K562 treated with DMSO at 1 percent for 48 hours (cell line): ENCODE measurements around the gene ATP5F1E. TPM values are rescaled to one million over a fixed set of nuclear protein-coding genes. Genes with fewer than 3 reads are reported as not detected.

Source experiments
- total RNA-seq: library from RNA; unstranded; fragments of 300-600 nt; gene quantifications from 2 replicates; pipeline ENCODE4 v1.2.3, GENCODE V29; 2022; ENCODE audit warnings: low replicate concordance; ENCODE audit errors: extremely low read depth

Gene ATP5F1E
- not detected in 2 replicates for total RNA-seq

GRCh38 chr20:59032023-59032712 lies at the start of gene ATP5F1E:
Gene ATP5F1E, minus strand, starts transcription at chr20:59032335. Its CDS starts 84 bp downstream, at chr20:59032251.

DNA sequence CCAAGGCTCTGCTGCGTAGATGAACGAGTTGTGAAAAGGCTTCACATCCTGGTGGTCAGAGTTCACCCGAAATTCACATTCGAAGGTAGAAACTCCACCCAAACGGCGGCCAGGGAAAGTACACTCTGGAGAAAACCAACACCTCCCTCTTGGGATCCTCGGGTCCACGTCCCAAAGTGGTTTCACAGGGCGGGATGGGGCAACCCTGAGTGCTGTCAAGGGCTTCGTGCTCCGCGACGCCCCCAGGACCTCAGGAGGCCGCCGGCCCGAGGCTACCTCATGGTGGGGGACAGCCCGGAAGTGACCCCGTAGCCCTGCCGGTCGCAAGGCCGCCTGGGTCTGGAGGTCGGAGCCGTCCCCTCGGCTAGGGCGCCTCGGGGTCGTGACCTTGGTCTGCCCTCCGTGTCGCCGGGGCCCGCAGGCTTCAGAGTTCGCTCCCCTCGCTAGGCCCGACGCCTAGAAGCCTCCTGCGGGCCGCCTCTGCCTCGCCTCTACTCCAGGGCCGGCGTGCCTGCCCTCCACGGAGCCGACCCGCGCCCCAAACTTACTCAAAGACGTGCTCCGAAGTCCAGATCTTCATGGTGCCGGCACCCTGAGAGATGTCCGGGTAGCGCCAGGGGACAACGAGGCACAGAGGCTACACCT lies 10.1 kb upstream of the ATP5F1E start, which contains the start of gene PRELID3B:
Gene PRELID3B, minus strand, starts transcription at position 636 of the 645 bp plus-strand sequence. Its CDS starts 56 bp downstream, at position 580.

DNA sequence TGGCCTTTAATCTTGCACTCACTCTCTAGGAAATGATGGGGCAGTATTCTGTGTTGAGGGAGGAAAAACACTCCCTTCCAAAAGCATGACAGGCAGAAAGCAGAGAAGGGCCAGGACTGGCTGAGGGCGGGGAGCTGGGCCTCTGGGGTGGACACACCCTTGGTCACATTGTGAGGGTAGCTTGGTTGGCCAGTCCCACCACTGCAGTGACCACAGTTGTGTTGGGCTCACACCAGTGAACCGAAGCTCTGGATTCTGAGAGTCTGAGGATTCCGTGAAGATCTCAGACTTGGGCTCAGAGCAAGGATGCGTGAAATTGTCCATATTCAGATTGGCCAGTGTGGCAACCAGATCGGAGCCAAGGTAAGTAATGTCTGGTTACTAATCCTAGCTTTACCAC lies 12.9 kb downstream of the ATP5F1E start, which contains the start of gene TUBB1:
Gene TUBB1, plus strand, starts transcription at position 213 of the 400 bp plus-strand sequence. Its CDS starts 94 bp downstream, at position 307.

GRCh38 chr20:59006864-59007664 lies 25.1 kb downstream of the ATP5F1E start, which contains the start of gene CTSZ:
Gene CTSZ, minus strand, starts transcription at chr20:59007254. Its CDS starts 126 bp downstream, at chr20:59007128.

GRCh38 chr20:58980711-58981627 lies 51.2 kb downstream of the ATP5F1E start, which contains the start of gene NELFCD:
Gene NELFCD, plus strand, starts transcription at chr20:58981256. Its CDS starts 54 bp downstream, at chr20:58981310.

Other genes with a start within 250 kb of the ATP5F1E start
- gene GNAS-AS1, start 181.4 kb downstream of the ATP5F1E start, total RNA-seq, result not detected in 2 replicates
- gene GNAS, start 179.6 kb downstream of the ATP5F1E start, total RNA-seq, result 466 and 817 TPM in 2 replicates
- not detected in 2 replicates for gene NELFCD, start 51.1 kb downstream of the ATP5F1E start, total RNA-seq
- gene CTSZ, start 25.1 kb downstream of the ATP5F1E start, total RNA-seq, result not detected in 2 replicates
- not detected in 2 replicates for gene TUBB1, start 12.9 kb downstream of the ATP5F1E start, total RNA-seq
- not detected in 2 replicates for gene PRELID3B, start 10.5 kb upstream of the ATP5F1E start, total RNA-seq
- not detected in 2 replicates for gene ZNF831, start 131.5 kb upstream of the ATP5F1E start, total RNA-seq